Caco-2 (cell line): Measurements from ENCODE around the gene AFTPH. TPM values are rescaled to one million over a fixed set of nuclear protein-coding genes. Genes with fewer than 3 reads are reported as not detected.

Source experiments
- BruUV-seq: library from RNA; stranded (reverse); fragments of 400-500 nt; replicated peaks from 2 replicates; lab custom pipeline; 2021; lab: Mats Ljungman, UMichigan
- CTCF ChIA-PET: fragments of 300-600 bp; sonication (Branson Sonifier 250); formaldehyde crosslinking; loops from one replicate; lab custom pipeline; 2022; ENCODE audit warnings: antibody characterized with exemption; lab: Charles Lee
- POLR2A ChIA-PET: fragments of 300-600 bp; sonication (Branson Sonifier 250); formaldehyde crosslinking; loops from one replicate; lab custom pipeline; 2022; ENCODE audit warnings: antibody characterized with exemption; lab: Charles Lee
- DNase-seq, 2 experiments: peaks; one replicate each; pipeline versions ENCODE4 v3.0.0 to v3.0.0-alpha.2; 2020 to 2022
- H3K27me3 ChIP-seq: replicated peaks from 2 replicates; pipeline ENCODE4 v1.6.0; 2011; ENCODE audit warnings: low read length; ENCODE audit not compliant: control insufficient read depth, insufficient read depth
- H3K36me3 ChIP-seq: 2 replicates; pipeline ENCODE4 v1.5.1; 2011; ENCODE audit warnings: low read length; ENCODE audit not compliant: control insufficient read depth, insufficient read depth
- H3K4me1 ChIP-seq: fragments of 250-450 bp; sonication (Bioruptor Pico); 2 replicates; pipeline ENCODE4 v1.5.1; 2020; ENCODE audit warnings: mild to moderate bottlenecking
- H3K4me3 ChIP-seq: 2 replicates; pipeline ENCODE4 v1.5.1; 2011; ENCODE audit warnings: low read depth, mild to moderate bottlenecking, control low read depth, low read length
- H3K9me3 ChIP-seq: fragments of 250-450 bp; sonication (Bioruptor Pico); 2 replicates; pipeline ENCODE4 v1.5.1; 2020; ENCODE audit warnings: mild to moderate bottlenecking, moderate library complexity
- H3K27ac Mint-ChIP-seq: one replicate; pipeline ENCODE4 v1.8.0; 2022; ENCODE audit warnings: mixed read lengths; ENCODE audit not compliant: unreplicated experiment
- H3K27me3 Mint-ChIP-seq: one replicate; pipeline ENCODE4 v1.8.0; 2022; ENCODE audit warnings: mixed read lengths; ENCODE audit not compliant: insufficient read depth, unreplicated experiment
- H3K36me3 Mint-ChIP-seq: one replicate; pipeline ENCODE4 v1.8.0; 2022; ENCODE audit warnings: mild to moderate bottlenecking, mixed read lengths; ENCODE audit not compliant: insufficient read depth, unreplicated experiment
- H3K4me1 Mint-ChIP-seq: one replicate; pipeline ENCODE4 v1.8.0; 2022; ENCODE audit warnings: low read depth, mixed read lengths; ENCODE audit not compliant: unreplicated experiment
- H3K4me3 Mint-ChIP-seq: one replicate; pipeline ENCODE4 v1.8.0; 2022; ENCODE audit warnings: mild to moderate bottlenecking, moderate library complexity, mixed read lengths; ENCODE audit not compliant: unreplicated experiment
- H3K9me3 Mint-ChIP-seq: one replicate; pipeline ENCODE4 v1.8.0; 2022; ENCODE audit warnings: mixed read lengths; ENCODE audit not compliant: unreplicated experiment
- CTCF ChIP-seq, 2 experiments: fragments of 200-600 bp in 1 of 2; IDR thresholded peaks; 1 replicate in 1 of 2; 2 replicates in 1 of 2; pipeline versions ENCODE4 v1.5.1 to v1.8.0; 2011 to 2022; ENCODE audit warnings: antibody characterized with exemption in 1 of 2, control low read depth in 1 of 2, inconsistent platforms in 1 of 2, low read depth in 1 of 2, low read length in 1 of 2, mild to moderate bottlenecking in 1 of 2, moderate library complexity in 1 of 2; ENCODE audit not compliant: insufficient read depth in 1 of 2, severe bottlenecking in 1 of 2, unreplicated experiment in 1 of 2
- intact Hi-C: fragments of 100-400 bp; cut with micrococcal nuclease; formaldehyde crosslinking; loops from one replicate; pipeline ENCODE4 v1.10.0; 2022; ENCODE audit not compliant: unreplicated experiment
- total RNA-seq: library from RNA; stranded (reverse); gene quantifications from 2 replicates; pipeline ENCODE4 v1.2.3, GENCODE V29; 2022

AFTPH gene
- total RNA-seq, 1 experiment from 2014 or later, result 30.1 TPM

- H3K4me3 Mint-ChIP-seq, result no peak overlapping the region
- H3K27me3 Mint-ChIP-seq, result no peaks in the 10 kb centered on the region
- BruUV-seq, result no TSS peak
Measured at GRCh38 chr2:64622443-64623241, 98.5 kb downstream of the AFTPH start.

GRCh38 chr2:64623242-64623850 lies 99.2 kb downstream of the AFTPH start:
- CTCF ChIA-PET, result interaction anchor here (0.6 kb wide), 1 partner anchor 410 kb away, joined by 4 read pairs; no protein-coding TSS in a partner anchor
- H3K36me3 Mint-ChIP-seq, result peaks cover 4% of the 10 kb centered on the region
- peaks cover 7% of the 10 kb centered on the region for H3K4me1 Mint-ChIP-seq

More at GRCh38 chr2:64622443-64623241, 98.5 kb downstream of the AFTPH start:
- Histone ChIP-seq H3K36me3 (no peaks in the 10 kb centered on the region), H3K27me3 (no peaks in the 10 kb centered on the region; the same call in 1 of the 2 replicates), H3K4me1 (no peaks in the 10 kb centered on the region), H3K4me3 (no peak overlapping the region), H3K9me3 (no peaks in the 10 kb centered on the region)
- peaks cover 7% of the 10 kb centered on the region for H3K4me1 Mint-ChIP-seq
- peak overlapping the region; percentile 16 for H3K27ac Mint-ChIP-seq
- H3K36me3 Mint-ChIP-seq, result peaks cover 4% of the 10 kb centered on the region
- intact Hi-C loops, result no loop called here
- CTCF ChIA-PET, result interaction anchor here (0.6 kb wide), 1 partner anchor 411 kb away, joined by 4 read pairs; no protein-coding TSS in a partner anchor
- H3K9me3 Mint-ChIP-seq, result no peaks in the 10 kb centered on the region
- POLR2A ChIA-PET, result no interaction called here
- TF ChIP-seq CTCF (IDR thresholded peaks at IDR 0.05; ENCODE audit: insufficient read depth in 1 of 2, low read depth in 1 of 2, low read length in 1 of 2, severe bottlenecking in 1 of 2, unreplicated experiment in 1 of 2), result no peak
- DNase-seq, result no peak

More at GRCh38 chr2:64623242-64623850, 99.2 kb downstream of the AFTPH start:
- no peaks in the 10 kb centered on the region for H3K4me1 ChIP-seq
- H3K9me3 ChIP-seq, result no peaks in the 10 kb centered on the region
- H3K27ac Mint-ChIP-seq, result peak overlapping the region; percentile 16
- H3K4me3 Mint-ChIP-seq, result no peak overlapping the region
- intact Hi-C loops, result no loop called here
- no peak overlapping the region for H3K4me3 ChIP-seq
- no peaks in the 10 kb centered on the region; the same call in 1 of the 2 replicates for H3K27me3 ChIP-seq
- H3K9me3 Mint-ChIP-seq, result no peaks in the 10 kb centered on the region
- no peak for TF ChIP-seq CTCF (IDR thresholded peaks at IDR 0.05; ENCODE audit: insufficient read depth in 1 of 2, low read depth in 1 of 2, low read length in 1 of 2, severe bottlenecking in 1 of 2, unreplicated experiment in 1 of 2)
- H3K27me3 Mint-ChIP-seq, result no peaks in the 10 kb centered on the region
- POLR2A ChIA-PET, result no interaction called here
- no TSS peak for BruUV-seq
- H3K36me3 ChIP-seq, result no peaks in the 10 kb centered on the region
- DNase-seq, result no peak
